Activated CD4-positive, alpha-beta memory T cell treated with anti-CD3 and anti-CD28 coated beads for 36 hours (primary cell): ENCODE results near the gene FIP1L1. TPM values are rescaled to one million over a fixed set of nuclear protein-coding genes. Genes with fewer than 3 reads are reported as not detected.
"Not testable (repeated sequence)": the region's sequence is repeated elsewhere in the genome, so short reads cannot be mapped to it uniquely, and the experiment has no call there.

Experiments
- CTCF ChIA-PET: fragments of 350-600 bp; sonication (Branson Sonifier 250); formaldehyde crosslinking; loops from one replicate; lab custom pipeline; 2021; ENCODE audit warnings: antibody characterized with exemption, inconsistent platforms; lab: Charles Lee
- POLR2A ChIA-PET: fragments of 350-600 bp; sonication (Branson Sonifier 250); formaldehyde crosslinking; loops from one replicate; lab custom pipeline; 2021; ENCODE audit warnings: antibody characterized with exemption; lab: Charles Lee
- DNase-seq: peaks from one replicate; pipeline ENCODE4 v3.0.0-alpha.2; 2020
- H3K27ac Mint-ChIP-seq: one replicate; pipeline ENCODE4 v1.8.0; 2021; ENCODE audit warnings: mixed read lengths
- H3K27me3 Mint-ChIP-seq: one replicate; pipeline ENCODE4 v1.8.0; 2021; ENCODE audit warnings: mixed read lengths
- H3K36me3 Mint-ChIP-seq: one replicate; pipeline ENCODE4 v1.8.0; 2021; ENCODE audit warnings: mixed read lengths
- H3K4me1 Mint-ChIP-seq: one replicate; pipeline ENCODE4 v1.8.0; 2021; ENCODE audit warnings: low read depth, mixed read lengths
- H3K4me3 Mint-ChIP-seq: one replicate; pipeline ENCODE4 v1.8.0; 2021; ENCODE audit warnings: mild to moderate bottlenecking, mixed read lengths
- H3K9me3 Mint-ChIP-seq: one replicate; pipeline ENCODE4 v1.8.0; 2021; ENCODE audit warnings: mixed read lengths
- intact Hi-C: fragments of 100-400 bp; cut with micrococcal nuclease; formaldehyde crosslinking; loops from one replicate; pipeline ENCODE4 v1.15.1; 2023
- total RNA-seq, 2 experiments: library from RNA; stranded (reverse); gene quantifications; one replicate each; pipeline ENCODE4 v1.2.3, GENCODE V29; 2021

FIP1L1 gene, protein sequence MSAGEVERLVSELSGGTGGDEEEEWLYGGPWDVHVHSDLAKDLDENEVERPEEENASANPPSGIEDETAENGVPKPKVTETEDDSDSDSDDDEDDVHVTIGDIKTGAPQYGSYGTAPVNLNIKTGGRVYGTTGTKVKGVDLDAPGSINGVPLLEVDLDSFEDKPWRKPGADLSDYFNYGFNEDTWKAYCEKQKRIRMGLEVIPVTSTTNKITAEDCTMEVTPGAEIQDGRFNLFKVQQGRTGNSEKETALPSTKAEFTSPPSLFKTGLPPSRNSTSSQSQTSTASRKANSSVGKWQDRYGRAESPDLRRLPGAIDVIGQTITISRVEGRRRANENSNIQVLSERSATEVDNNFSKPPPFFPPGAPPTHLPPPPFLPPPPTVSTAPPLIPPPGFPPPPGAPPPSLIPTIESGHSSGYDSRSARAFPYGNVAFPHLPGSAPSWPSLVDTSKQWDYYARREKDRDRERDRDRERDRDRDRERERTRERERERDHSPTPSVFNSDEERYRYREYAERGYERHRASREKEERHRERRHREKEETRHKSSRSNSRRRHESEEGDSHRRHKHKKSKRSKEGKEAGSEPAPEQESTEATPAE
- 10 to 100 TPM; 65.0 to 72.7 TPM for total RNA-seq

GRCh38 chr4:53377319-53378170 lies at the start of gene FIP1L1:
Gene FIP1L1 (plus strand): TSS chr4:53377641. CDS start chr4:53377839, 198 bp downstream.
- peaks cover 7% of the 10 kb centered on the region for H3K27me3 Mint-ChIP-seq
- H3K4me3 Mint-ChIP-seq: peak within 1 kb of the TSS; percentile 99
- H3K9me3 Mint-ChIP-seq: no peaks in the 10 kb centered on the region
- CTCF ChIA-PET: interaction anchor here (0.6 kb wide), 2 partner anchors 39 to 470 kb away, joined by 3 read pairs; no protein-coding TSS in a partner anchor
- H3K27ac Mint-ChIP-seq: peak within 1 kb of the TSS; percentile 98
- peak; percentile 97 for DNase-seq
- peaks cover 12% of the 10 kb centered on the region for H3K36me3 Mint-ChIP-seq
- POLR2A ChIA-PET: interaction anchor here (1.5 kb wide), 1 partner anchor 12 kb away, joined by 10 read pairs; the partner anchor contains the start of gene SCFD2
- peaks cover 32% of the 10 kb centered on the region for H3K4me1 Mint-ChIP-seq
- intact Hi-C loops: loop anchor here (1.0 to 10.0 kb wide), 4 partner anchors 11 to 1533 kb away; partner anchors contain the start of genes DCUN1D4 and SCFD2

DNA sequence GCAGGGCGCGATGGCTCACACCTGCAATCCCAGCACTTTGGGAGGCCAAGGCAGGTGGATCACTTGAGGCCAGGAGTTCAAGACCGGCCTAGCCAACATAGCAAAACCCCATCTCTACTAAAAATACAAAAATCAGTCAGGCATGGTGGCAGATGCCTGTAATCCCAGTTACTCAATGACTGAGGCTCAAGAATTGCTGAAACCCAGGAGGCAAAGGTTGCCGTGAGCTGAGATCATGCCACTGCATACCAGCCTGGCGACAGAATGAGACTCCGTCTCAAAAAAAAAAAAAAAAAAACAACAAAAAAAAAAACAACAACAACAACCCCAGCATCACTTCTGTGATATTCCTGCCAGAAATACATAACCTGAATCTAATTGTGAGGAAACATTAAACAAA lies 42.5 kb upstream of the FIP1L1 start:
- H3K9me3 Mint-ChIP-seq, H3K27ac Mint-ChIP-seq, DNase-seq, POLR2A ChIA-PET, H3K4me3 Mint-ChIP-seq, intact Hi-C loops, CTCF ChIA-PET, H3K4me1 Mint-ChIP-seq, H3K27me3 Mint-ChIP-seq: not testable (repeated sequence)
- H3K36me3 Mint-ChIP-seq: peaks cover 22% of the 10 kb centered on the region

DNA sequence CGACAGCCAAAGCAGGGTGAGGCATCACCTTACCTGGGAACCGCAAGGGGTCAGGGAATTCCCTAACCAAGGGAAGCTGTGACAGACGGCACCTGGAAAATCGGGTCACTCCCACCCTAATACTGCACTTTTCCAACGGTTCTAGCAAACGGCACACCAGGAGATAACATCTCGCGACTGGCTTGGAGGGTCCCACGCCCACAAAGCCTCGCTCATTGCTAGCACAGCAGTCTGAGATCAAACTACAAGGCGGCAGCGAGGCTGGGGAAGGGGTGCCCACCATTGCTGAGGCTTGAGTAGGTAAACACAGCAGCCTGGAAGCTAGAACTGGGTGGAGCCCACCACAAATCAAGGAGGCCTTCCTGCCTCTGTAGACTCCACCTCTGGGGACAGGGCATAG lies 37.3 kb upstream of the FIP1L1 start:
- H3K4me1 Mint-ChIP-seq, DNase-seq, POLR2A ChIA-PET, H3K4me3 Mint-ChIP-seq, H3K27me3 Mint-ChIP-seq, intact Hi-C loops, H3K27ac Mint-ChIP-seq, CTCF ChIA-PET: not testable (repeated sequence)
- peaks cover 53% of the 10 kb centered on the region for H3K36me3 Mint-ChIP-seq
- peaks cover 26% of the 10 kb centered on the region for H3K9me3 Mint-ChIP-seq

DNA sequence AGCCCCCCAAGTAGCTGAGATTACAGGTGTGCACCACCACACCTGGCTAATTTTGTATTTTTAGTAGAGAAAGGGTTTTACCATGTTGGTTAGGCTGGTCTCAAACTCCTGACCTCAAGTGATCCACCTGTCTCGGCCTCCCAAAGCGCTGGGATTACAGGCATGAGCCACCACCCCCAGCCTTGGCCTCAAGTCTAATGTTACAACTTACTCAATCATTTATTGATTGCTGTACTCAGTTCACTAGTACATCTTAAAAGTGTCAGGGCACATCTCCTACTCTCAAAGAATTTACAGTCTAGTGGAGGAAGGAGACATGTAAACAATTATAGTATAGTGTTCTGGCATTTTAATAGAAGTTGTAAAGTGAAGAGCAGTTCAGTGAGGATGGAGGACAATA lies 31.0 kb upstream of the FIP1L1 start:
- H3K27me3 Mint-ChIP-seq, intact Hi-C loops, H3K27ac Mint-ChIP-seq, POLR2A ChIA-PET, H3K4me1 Mint-ChIP-seq, H3K4me3 Mint-ChIP-seq, CTCF ChIA-PET, DNase-seq: not testable (repeated sequence)
- Mint-ChIP-seq H3K9me3 (peaks cover 24% of the 10 kb centered on the region), H3K36me3 (peaks cover 61% of the 10 kb centered on the region)

GRCh38 chr4:53346920-53347852 lies 30.3 kb upstream of the FIP1L1 start:
- Mint-ChIP-seq H3K4me1 (no peaks in the 10 kb centered on the region), H3K27ac (no peak overlapping the region), H3K36me3 (peaks cover 57% of the 10 kb centered on the region), H3K27me3 (no peaks in the 10 kb centered on the region), H3K9me3 (peaks cover 22% of the 10 kb centered on the region), H3K4me3 (no peak overlapping the region)
- no peak for DNase-seq
- CTCF ChIA-PET: no interaction called here
- POLR2A ChIA-PET: no interaction called here
- intact Hi-C loops: no loop called here

DNA sequence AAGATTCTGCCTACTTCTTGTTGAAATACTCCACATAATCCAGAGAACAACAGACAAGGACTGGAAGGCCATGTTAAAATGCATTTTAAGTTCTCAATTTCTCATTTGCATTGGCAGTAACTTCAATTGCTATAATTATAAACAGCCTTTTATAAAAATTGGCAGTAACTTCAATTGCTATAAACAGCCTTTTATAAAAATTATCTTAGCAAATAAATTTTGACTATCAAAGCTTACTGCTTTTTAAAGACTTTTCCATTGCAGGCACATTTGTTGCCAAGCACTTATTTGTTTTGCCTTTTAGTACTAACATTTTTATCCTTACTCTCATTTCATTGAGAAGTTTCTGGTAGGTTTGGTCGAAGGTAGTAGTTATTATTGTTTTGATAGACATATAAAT lies 29.4 kb upstream of the FIP1L1 start:
- H3K4me3 Mint-ChIP-seq: no peak overlapping the region
- H3K27ac Mint-ChIP-seq: no peak overlapping the region
- peaks cover 22% of the 10 kb centered on the region for H3K9me3 Mint-ChIP-seq
- intact Hi-C loops: no loop called here
- ChIA-PET POLR2A (no interaction called here), CTCF (no interaction called here)
- no peaks in the 10 kb centered on the region for H3K4me1 Mint-ChIP-seq
- no peaks in the 10 kb centered on the region for H3K27me3 Mint-ChIP-seq
- peaks cover 59% of the 10 kb centered on the region for H3K36me3 Mint-ChIP-seq
- no peak for DNase-seq

GRCh38 chr4:53349091-53349491 lies 28.4 kb upstream of the FIP1L1 start:
- ChIA-PET POLR2A (interaction anchor here (0.6 kb wide), 1 partner anchor 880 kb away, joined by 4 read pairs; the partner anchor contains the start of gene PDGFRA), CTCF (no interaction called here)
- peaks cover 16% of the 10 kb centered on the region for H3K9me3 Mint-ChIP-seq
- no peak overlapping the region for H3K4me3 Mint-ChIP-seq
- DNase-seq: no peak
- H3K27ac Mint-ChIP-seq: no peak overlapping the region
- no peaks in the 10 kb centered on the region for H3K27me3 Mint-ChIP-seq
- H3K36me3 Mint-ChIP-seq: peaks cover 60% of the 10 kb centered on the region
- intact Hi-C loops: no loop called here
- no peaks in the 10 kb centered on the region for H3K4me1 Mint-ChIP-seq

GRCh38 chr4:53354012-53354722 lies 23.3 kb upstream of the FIP1L1 start:
- Mint-ChIP-seq H3K4me1 (peaks cover 6% of the 10 kb centered on the region), H3K27me3 (no peaks in the 10 kb centered on the region), H3K27ac (no peak overlapping the region), H3K4me3 (no peak overlapping the region), H3K9me3 (no peaks in the 10 kb centered on the region), H3K36me3 (peaks cover 34% of the 10 kb centered on the region)
- ChIA-PET POLR2A (no interaction called here), CTCF (no interaction called here)
- DNase-seq: no peak
- intact Hi-C loops: no loop called here

DNA sequence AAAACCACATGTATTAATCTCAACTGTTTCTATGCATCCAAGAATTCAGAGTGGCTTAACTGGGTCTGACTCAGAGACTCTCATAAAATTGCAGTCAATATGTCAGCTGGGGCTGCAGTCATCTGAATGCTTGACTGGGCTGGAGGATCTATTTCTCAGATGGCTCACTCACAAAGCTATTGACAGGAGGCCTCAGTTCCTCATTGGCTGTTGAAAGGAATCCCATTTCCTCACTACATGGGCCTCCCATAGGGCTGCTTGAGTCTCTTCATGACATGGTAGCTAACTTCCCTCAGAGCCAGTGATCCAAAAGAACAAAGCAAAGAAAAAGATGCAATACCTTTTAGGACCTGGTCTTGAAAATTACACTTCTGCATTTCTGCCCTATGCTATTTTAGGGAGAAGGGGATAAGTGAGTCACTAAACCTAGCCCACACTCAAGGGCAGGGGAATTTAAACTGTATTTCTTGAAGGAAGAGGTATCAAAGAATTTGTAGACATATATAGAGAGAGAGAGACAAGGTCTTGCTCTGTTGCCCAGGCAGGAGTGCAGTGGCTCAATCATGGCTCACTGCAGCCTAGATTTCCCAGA lies 21.4 kb upstream of the FIP1L1 start:
- H3K27me3 Mint-ChIP-seq: no peaks in the 10 kb centered on the region
- intact Hi-C loops: no loop called here
- peaks cover 26% of the 10 kb centered on the region for H3K36me3 Mint-ChIP-seq
- H3K27ac Mint-ChIP-seq: no peak overlapping the region
- H3K4me3 Mint-ChIP-seq: no peak overlapping the region
- DNase-seq: no peak
- ChIA-PET POLR2A (no interaction called here), CTCF (no interaction called here)
- H3K4me1 Mint-ChIP-seq: peaks cover 22% of the 10 kb centered on the region
- no peaks in the 10 kb centered on the region for H3K9me3 Mint-ChIP-seq

GRCh38 chr4:53361451-53361850 lies 16.0 kb upstream of the FIP1L1 start:
- DNase-seq: no peak
- intact Hi-C loops: loop anchor here (10.0 kb wide), 3 partner anchors 227 to 1327 kb away; partner anchors contain the start of gene SGCB
- no peaks in the 10 kb centered on the region for H3K9me3 Mint-ChIP-seq
- H3K27me3 Mint-ChIP-seq: no peaks in the 10 kb centered on the region
- H3K4me1 Mint-ChIP-seq: peaks cover 50% of the 10 kb centered on the region
- peaks cover 6% of the 10 kb centered on the region for H3K36me3 Mint-ChIP-seq
- no peak overlapping the region for H3K4me3 Mint-ChIP-seq
- no peak overlapping the region for H3K27ac Mint-ChIP-seq
- ChIA-PET POLR2A (no interaction called here), CTCF (no interaction called here)
